ENCODE data around the gene CLEC9A. TPM values are rescaled to one million over a fixed set of nuclear protein-coding genes. Genes with fewer than 3 reads are reported as not detected.

Gene CLEC9A
- total and polyA plus RNA-seq, 2 donors (not counting 1 experiment from before 2014, with no cell fraction given), result not detected

DNA sequence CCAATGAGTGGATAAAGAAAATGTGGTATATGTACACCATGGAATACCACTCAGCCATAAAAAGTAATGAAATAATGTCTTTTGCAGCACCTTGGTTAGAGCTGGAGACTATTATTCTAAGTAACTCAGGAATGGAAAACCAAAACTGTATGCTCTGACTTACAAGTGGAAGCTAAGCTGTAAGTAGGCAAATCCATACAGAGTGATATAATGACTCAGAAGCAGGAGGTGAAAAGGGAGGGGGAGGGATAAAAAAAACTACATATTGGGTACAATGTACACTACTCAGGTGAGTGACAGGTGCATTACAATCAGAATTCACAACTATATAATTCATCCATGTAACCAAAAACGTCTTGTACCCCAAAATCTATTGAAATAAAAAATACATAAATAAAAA lies 83.4 kb downstream of the CLEC9A start:
- CTCF ChIA-PET, result no interaction called here
- H3K27ac Mint-ChIP-seq, result no peak overlapping the region
- ATAC-seq (ENCODE audit: low read depth), result no peak

DNA sequence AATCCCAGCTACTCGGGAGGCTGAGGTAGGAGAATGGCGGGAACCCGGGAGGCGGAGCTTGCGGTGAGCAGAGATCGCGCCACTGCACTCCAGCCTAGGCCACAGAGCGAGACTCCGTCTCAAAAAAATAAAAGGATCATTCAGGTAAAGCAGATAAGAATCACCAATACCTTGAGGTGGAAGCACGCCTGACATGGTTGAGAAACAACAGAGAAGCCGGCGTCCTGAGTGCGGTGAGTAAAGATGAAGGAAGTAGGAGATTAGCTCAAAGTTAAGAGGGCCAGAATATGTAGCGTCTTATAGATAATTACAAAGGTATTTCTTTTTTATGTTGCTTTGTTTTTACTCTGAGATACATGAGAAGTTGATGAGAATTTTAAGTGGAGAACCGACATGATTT lies 84.8 kb downstream of the CLEC9A start:
- Mint-ChIP-seq H3K9me3 (ENCODE audit: insufficient read depth) (peaks cover 4% of the 10 kb centered on the region), H3K27ac (no peak overlapping the region), H3K27me3 (peaks cover 15% of the 10 kb centered on the region), H3K4me1 (no peaks in the 10 kb centered on the region), H3K4me3 (no peak overlapping the region)
- no peaks in the 10 kb centered on the region for H3K36me3 ChIP-seq (replicated peaks in 1 of 2; ENCODE audit: control extremely low read depth in 1 of 2, control insufficient read depth in 1 of 2, extremely low read depth in 1 of 2, insufficient read depth in 2 of 2, low read length in 1 of 2)
- ChIA-PET POLR2A (no interaction called here), CTCF (no interaction called here)
- H3K27me3 ChIP-seq (replicated peaks in 1 of 4; ENCODE audit: control extremely low read depth in 1 of 4, control insufficient read depth in 3 of 4, insufficient read depth in 4 of 4, low read length in 3 of 4), result peaks cover 0 to 3% (median 0%) of the 10 kb centered on the region in 4 experiments
- H3K4me1 ChIP-seq (ENCODE audit: control insufficient read depth in 2 of 2, insufficient read depth in 2 of 2, low read length in 2 of 2), result no peaks in the 10 kb centered on the region
- DNase-seq (no peak), ATAC-seq (ENCODE audit: low read depth) (no peak)
- H3K79me2 ChIP-seq (ENCODE audit: control insufficient read depth, insufficient read depth, low read length), result no peaks in the 10 kb centered on the region
- H2AFZ ChIP-seq (ENCODE audit: insufficient read depth, low read depth, low read length, poor library complexity, severe bottlenecking), result no peak overlapping the region
- 89% methylated on average over 10 of the region's 15 CpGs for WGBS (ENCODE audit: insufficient coverage)
- TF ChIP-seq, protein P1, sequence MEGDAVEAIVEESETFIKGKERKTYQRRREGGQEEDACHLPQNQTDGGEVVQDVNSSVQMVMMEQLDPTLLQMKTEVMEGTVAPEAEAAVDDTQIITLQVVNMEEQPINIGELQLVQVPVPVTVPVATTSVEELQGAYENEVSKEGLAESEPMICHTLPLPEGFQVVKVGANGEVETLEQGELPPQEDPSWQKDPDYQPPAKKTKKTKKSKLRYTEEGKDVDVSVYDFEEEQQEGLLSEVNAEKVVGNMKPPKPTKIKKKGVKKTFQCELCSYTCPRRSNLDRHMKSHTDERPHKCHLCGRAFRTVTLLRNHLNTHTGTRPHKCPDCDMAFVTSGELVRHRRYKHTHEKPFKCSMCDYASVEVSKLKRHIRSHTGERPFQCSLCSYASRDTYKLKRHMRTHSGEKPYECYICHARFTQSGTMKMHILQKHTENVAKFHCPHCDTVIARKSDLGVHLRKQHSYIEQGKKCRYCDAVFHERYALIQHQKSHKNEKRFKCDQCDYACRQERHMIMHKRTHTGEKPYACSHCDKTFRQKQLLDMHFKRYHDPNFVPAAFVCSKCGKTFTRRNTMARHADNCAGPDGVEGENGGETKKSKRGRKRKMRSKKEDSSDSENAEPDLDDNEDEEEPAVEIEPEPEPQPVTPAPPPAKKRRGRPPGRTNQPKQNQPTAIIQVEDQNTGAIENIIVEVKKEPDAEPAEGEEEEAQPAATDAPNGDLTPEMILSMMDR (IDR thresholded peaks at IDR 0.05), result no peak
- no peak for TF ChIP-seq EZH2 (IDR thresholded peaks at IDR 0.05; ENCODE audit: borderline replicate concordance, insufficient read depth, low read depth, low read length, poor library complexity, severe bottlenecking)
- H4K20me1 ChIP-seq (ENCODE audit: control insufficient read depth, insufficient read depth, low read length, poor library complexity, severe bottlenecking), result no peaks in the 10 kb centered on the region
- no peak overlapping the region for H3K4me2 ChIP-seq (replicated peaks; ENCODE audit: low read depth, low read length, poor library complexity, severe bottlenecking)
- H3K27ac ChIP-seq (ENCODE audit: low read length in 2 of 2), result no peak overlapping the region
- peaks cover 0 to 8% (median 0%) of the 10 kb centered on the region in 3 donors for H3K9me3 ChIP-seq (ENCODE audit: control extremely low read depth in 1 of 3, control insufficient read depth in 2 of 3, insufficient read depth in 1 of 3, low read length in 2 of 3)
- intact Hi-C loops (cut with micrococcal nuclease), result no loop called here
- H3K4me3 ChIP-seq (ENCODE audit: control extremely low read depth in 1 of 5, extremely low read depth in 1 of 5, insufficient read depth in 1 of 5, low read depth in 2 of 5, low read length in 4 of 5), result no peak overlapping the region
- no peak overlapping the region for H3K9ac ChIP-seq (ENCODE audit: low read length)

More for the DNA sequence above, 83.4 kb downstream of the CLEC9A start:
- peaks cover 9% of the 10 kb centered on the region for H3K27me3 Mint-ChIP-seq
- H3K27ac ChIP-seq (ENCODE audit: low read length in 2 of 2), result no peak overlapping the region
- no peak for DNase-seq
- H2AFZ ChIP-seq (ENCODE audit: insufficient read depth, low read depth, low read length, poor library complexity, severe bottlenecking), result no peak overlapping the region
- WGBS (ENCODE audit: insufficient coverage), result no CpG with 5 or more reads among the region's 1 CpG
- no peak overlapping the region for H3K9ac ChIP-seq (ENCODE audit: low read length)
- intact Hi-C loops (cut with micrococcal nuclease), result no loop called here
- no peaks in the 10 kb centered on the region for H3K79me2 ChIP-seq (ENCODE audit: control insufficient read depth, insufficient read depth, low read length)
- H3K4me3 ChIP-seq (ENCODE audit: control extremely low read depth in 1 of 5, extremely low read depth in 1 of 5, insufficient read depth in 1 of 5, low read depth in 2 of 5, low read length in 4 of 5), result no peak overlapping the region
- H3K4me3 Mint-ChIP-seq, result no peak overlapping the region
- H3K9me3 Mint-ChIP-seq (ENCODE audit: insufficient read depth), result no peaks in the 10 kb centered on the region
- no peaks in the 10 kb centered on the region for H3K4me1 ChIP-seq (ENCODE audit: control insufficient read depth in 2 of 2, insufficient read depth in 2 of 2, low read length in 2 of 2)
- no peaks in the 10 kb centered on the region for H4K20me1 ChIP-seq (ENCODE audit: control insufficient read depth, insufficient read depth, low read length, poor library complexity, severe bottlenecking)
- no peaks in the 10 kb centered on the region for H3K36me3 ChIP-seq (replicated peaks in 1 of 2; ENCODE audit: control extremely low read depth in 1 of 2, control insufficient read depth in 1 of 2, extremely low read depth in 1 of 2, insufficient read depth in 2 of 2, low read length in 1 of 2)
- H3K4me2 ChIP-seq (replicated peaks; ENCODE audit: low read depth, low read length, poor library complexity, severe bottlenecking), result no peak overlapping the region
- POLR2A ChIA-PET, result no interaction called here
- TF ChIP-seq EZH2 (IDR thresholded peaks at IDR 0.05; ENCODE audit: borderline replicate concordance, insufficient read depth, low read depth, low read length, poor library complexity, severe bottlenecking), result no peak
- TF ChIP-seq, protein P1 (IDR thresholded peaks at IDR 0.05), result no peak
- H3K27me3 ChIP-seq (replicated peaks in 1 of 4; ENCODE audit: control extremely low read depth in 1 of 4, control insufficient read depth in 3 of 4, insufficient read depth in 4 of 4, low read length in 3 of 4), result no peaks in the 10 kb centered on the region
- no peaks in the 10 kb centered on the region for H3K4me1 Mint-ChIP-seq
- peaks cover 0 to 8% (median 0%) of the 10 kb centered on the region in 3 donors for H3K9me3 ChIP-seq (ENCODE audit: control extremely low read depth in 1 of 3, control insufficient read depth in 2 of 3, insufficient read depth in 1 of 3, low read length in 2 of 3)

Other genes with a start within 250 kb of the CLEC9A start
- gene KLRF1, start 203.2 kb upstream of the CLEC9A start, total RNA-seq, result 1.2 and 1.7 TPM in 2 replicates
- 1.0 and 2.0 TPM in 2 replicates for gene KLRF1, start 203.2 kb upstream of the CLEC9A start, polyA plus RNA-seq
- 30.5 and 31.6 TPM in 2 replicates for gene CLEC2B, start 161.3 kb upstream of the CLEC9A start, total RNA-seq
- 58.2 and 86.6 TPM in 2 replicates for gene CLEC2B, start 161.3 kb upstream of the CLEC9A start, polyA plus RNA-seq
- not detected in 2 replicates for gene KLRF2, start 149.2 kb upstream of the CLEC9A start, total RNA-seq
- gene KLRF2, start 149.2 kb upstream of the CLEC9A start, polyA plus RNA-seq, result 0.36 TPM in 1 of 2 replicates, not detected in the other
- gene CLEC2A, start 98.3 kb upstream of the CLEC9A start, total RNA-seq, result not detected in 2 replicates
- not detected in 2 replicates for gene CLEC2A, start 98.3 kb upstream of the CLEC9A start, polyA plus RNA-seq
- not detected in 2 replicates for gene CLEC12A, start 59.3 kb upstream of the CLEC9A start, total RNA-seq
- gene CLEC12A, start 59.3 kb upstream of the CLEC9A start, polyA plus RNA-seq, result 0.76 and 1.0 TPM in 2 replicates
- not detected in 2 replicates for gene CLEC1B, start 31.6 kb upstream of the CLEC9A start, total RNA-seq
- not detected in 2 replicates for gene CLEC1B, start 31.6 kb upstream of the CLEC9A start, polyA plus RNA-seq
- gene CLEC12B, start 20.1 kb upstream of the CLEC9A start, total RNA-seq, result not detected in 2 replicates
- gene CLEC12B, start 20.1 kb upstream of the CLEC9A start, polyA plus RNA-seq, result 0.09 and 0.34 TPM in 2 replicates
- gene CLEC1A, start 68.3 kb downstream of the CLEC9A start, total RNA-seq, result not detected in 2 replicates
- 0.10 TPM in 1 of 2 replicates, not detected in the other for gene CLEC1A, start 68.3 kb downstream of the CLEC9A start, polyA plus RNA-seq
- gene CLEC7A, start 99.5 kb downstream of the CLEC9A start, total RNA-seq, result 0.67 and 0.90 TPM in 2 replicates
- 2.4 and 3.4 TPM in 2 replicates for gene CLEC7A, start 99.5 kb downstream of the CLEC9A start, polyA plus RNA-seq
- gene OLR1, start 141.4 kb downstream of the CLEC9A start, total RNA-seq, result 0.12 TPM in 1 of 2 replicates, not detected in the other
- gene OLR1, start 141.4 kb downstream of the CLEC9A start, polyA plus RNA-seq, result 0.07 TPM in 1 of 2 replicates, not detected in the other
- not detected in 2 replicates for gene TMEM52B, start 148.3 kb downstream of the CLEC9A start, total RNA-seq
- gene TMEM52B, start 148.3 kb downstream of the CLEC9A start, polyA plus RNA-seq, result 0.03 TPM in 1 of 2 replicates, not detected in the other
- gene GABARAPL1, start 182.2 kb downstream of the CLEC9A start, total RNA-seq, result 11.9 and 12.0 TPM in 2 replicates
- gene GABARAPL1, start 182.2 kb downstream of the CLEC9A start, polyA plus RNA-seq, result 4.5 and 28.1 TPM in 2 replicates

All from B cell (primary cell).